Activated CD4-positive, alpha-beta T cell treated with anti-CD3 and anti-CD28 coated beads, Interleukin-2, amount 50 U/mL, for 48 hours (primary cell): Measurements from ENCODE around the gene F2RL3.
"Not testable (repeated sequence)": the region's sequence is repeated elsewhere in the genome, so short reads cannot be mapped to it uniquely, and the experiment has no call there.

Experiments
- DNase-seq, 2 experiments: peaks; one replicate each; pipeline ENCODE4 v3.0.0-alpha.2; 2020

The F2RL3 gene

DNA sequence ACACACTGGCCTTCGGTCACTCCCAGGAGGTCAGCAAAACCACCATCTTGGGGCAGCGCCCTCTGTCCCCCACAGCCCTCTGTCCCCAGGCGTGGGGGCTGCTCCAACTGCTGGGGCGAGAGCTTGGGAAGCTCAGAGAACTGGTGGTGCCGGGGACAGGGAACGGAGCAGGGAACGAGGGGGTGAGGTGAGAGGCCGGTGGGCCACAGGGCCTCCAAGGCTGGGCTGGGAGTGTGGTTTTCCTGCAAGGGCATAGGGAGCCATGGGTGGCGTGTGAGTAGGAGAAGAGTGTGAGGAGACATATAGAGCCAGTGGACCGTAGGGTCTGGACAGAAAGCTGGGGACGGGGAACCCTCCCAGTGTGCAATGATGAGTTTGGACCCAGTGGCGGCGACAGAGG is 34.1 kb downstream of the F2RL3 start:
- no peak for DNase-seq

DNA sequence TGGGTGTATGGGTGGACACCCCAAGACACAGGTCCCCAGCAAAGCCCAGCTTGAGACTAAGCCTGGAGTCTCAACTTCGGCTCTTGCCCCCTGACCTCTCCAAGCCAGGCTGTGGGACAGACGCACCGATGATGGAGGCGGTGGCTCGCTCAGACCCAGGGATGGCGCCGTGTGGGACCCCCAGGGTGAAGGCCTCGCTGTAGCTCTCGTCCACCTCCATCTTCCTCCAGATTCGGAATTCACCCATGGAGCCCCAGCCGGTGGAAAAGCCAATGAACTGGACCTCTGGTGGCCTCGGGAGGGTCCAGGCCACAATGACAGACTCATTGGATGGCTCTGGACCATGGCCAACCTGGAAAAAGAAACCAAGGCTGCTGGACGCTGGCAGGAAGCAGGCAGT is 39.1 kb downstream of the F2RL3 start:
- DNase-seq, result no peak

DNA sequence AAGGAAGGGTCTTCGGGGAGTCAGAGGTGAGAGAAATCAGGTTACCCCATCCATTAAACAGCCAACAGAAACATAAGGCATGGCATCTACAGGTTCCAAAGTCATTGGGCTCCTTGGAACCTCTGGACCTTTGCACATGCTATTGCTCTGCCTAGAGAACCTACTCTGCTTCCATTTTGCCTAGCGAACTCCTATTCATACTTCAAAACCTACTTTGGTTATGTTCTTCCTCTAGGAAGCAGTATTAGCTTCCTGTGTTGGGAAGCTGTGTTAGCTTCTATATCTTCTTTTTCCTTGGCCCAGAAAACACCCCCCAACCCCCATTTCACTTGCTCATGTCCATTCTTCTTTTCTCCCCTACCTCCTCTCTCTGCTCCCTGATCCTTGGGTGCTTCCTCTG is 39.6 kb downstream of the F2RL3 start:
- no peak for DNase-seq

DNA sequence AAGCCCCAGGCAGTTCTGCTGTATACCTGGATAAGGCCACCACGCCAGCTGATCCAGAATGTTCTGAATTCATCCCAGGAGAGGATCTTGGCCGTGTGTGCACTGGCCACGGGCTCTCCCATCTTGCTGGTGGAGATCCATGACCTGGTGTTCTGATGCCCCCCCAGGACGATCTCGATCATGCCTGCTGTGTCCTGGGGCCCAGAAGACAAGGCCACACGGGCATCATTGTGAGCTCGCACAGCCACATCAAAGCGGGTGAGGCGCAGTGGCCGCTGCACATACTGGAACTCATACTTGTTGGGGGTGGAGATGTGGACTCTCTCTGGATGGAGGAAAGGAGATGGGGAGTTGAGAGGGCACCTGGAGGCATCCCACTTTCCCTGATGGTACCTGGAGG is 40.1 kb downstream of the F2RL3 start:
- DNase-seq, result no peak

DNA sequence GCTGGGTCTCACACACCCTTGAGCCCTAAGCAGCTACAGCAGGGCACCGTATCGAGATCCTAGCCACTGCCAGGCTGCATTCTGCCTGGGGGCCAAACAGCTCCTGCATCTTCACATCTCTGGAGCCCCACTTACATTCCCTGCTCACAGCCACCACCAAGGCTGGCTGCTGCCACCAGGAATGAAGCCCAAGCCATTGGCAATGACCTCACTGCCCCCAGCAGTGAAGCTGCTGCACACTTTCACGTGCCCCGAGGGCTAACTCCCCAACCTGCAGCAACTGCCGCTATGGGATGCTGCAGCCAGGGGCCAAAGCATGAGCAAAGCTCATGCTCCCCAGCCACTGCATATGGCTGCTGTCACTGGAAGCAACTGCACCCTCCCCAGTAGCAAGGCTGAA is 42.0 kb downstream of the F2RL3 start:
- DNase-seq, result no peak

DNA sequence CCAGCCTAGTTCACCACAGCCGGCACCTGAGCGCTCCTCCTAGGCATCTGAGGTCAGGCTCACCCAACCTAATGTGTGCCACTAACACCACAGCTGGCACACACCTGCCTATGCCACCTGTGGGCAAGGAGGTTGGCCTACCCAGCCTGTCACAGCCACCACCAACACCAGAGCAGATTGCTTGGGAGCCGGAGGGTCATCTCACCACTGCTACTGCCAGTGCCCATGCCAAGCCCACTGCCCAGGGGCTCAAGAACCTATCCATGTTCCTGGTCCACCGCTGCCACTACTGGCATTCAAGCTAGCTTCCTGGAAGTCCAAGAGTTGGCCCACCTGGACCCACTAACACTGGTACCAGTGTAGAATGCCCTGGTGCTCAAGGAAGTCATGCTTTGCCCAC is 42.5 kb downstream of the F2RL3 start:
- DNase-seq, result no peak

DNA sequence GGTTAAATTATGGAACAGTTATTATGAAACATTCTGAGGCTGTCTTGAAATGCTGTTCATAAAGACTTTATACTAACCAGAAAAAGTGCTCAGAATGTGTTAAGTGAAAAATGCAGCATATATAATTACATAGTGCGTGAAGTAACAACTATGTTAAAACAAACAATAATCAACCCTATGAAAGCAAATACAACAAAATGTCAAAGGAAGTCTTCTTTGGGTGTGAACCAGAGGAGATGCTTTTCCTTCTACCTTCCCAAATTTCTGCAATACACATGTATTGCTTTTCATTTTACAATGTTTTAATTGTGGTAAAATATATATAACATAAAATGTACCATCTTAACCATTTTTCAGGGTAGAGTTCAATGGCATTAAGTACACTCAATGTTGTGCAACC is 45.7 kb downstream of the F2RL3 start:
- DNase-seq, result no peak

DNA sequence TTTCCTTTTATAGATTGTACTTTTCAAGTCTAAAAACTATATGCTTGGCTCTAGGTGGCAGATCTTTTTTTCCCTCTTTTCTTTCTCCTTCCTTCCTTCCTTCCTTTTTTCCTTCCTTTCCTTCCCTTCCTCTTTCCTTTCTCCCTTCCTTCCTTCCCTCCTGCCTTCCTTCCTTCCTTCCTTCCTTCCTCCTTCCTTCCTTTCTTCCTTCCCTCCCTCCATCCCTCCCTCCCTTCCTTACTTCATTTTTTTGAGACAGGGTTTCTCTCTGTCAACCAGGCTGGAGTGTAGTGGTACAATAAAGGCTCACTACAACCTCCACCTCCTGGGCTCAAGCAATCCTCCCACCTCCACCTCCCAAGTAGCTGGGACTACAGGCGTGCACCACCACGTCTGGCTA is 48.1 kb downstream of the F2RL3 start:
- DNase-seq, result no peak

DNA sequence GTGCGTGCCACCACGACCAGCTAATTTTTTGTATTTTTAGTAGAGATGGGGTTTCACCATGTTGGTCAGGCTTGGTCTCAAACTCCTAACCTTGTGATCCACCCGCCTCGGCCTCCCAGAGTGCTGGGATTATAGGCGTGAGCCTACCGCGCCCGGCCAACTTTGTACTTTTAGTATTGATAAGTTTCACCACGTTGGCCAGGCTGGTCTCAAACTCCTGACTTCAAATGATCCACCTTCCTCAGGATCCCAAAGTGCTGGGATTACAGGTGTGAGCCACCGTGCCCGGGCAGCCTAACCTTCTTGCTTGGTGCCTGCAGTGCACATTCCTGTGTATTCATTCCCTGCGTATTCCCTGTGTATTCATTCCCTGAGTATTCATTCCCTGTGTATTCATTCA is 49.0 kb downstream of the F2RL3 start:
- DNase-seq, result not testable (repeated sequence)

DNA sequence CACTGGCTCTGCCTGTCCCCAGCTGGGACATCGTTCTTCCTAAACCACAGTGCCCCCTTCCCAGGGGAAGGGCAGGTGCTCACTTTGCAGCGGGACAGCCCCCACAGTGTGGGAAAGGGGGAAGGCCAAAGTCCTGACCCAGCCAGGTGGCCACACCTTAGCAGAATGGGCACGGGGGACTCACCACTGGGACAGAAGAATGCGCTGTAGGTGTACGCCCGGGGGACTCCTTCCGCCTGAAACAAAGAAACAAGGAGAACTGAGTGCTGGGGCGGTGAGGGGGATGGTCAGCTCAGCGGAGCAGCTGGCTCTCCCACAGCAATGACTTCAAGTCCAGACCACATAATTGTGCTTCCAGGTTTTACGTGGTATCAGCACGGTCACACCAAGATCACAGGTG is 49.4 kb downstream of the F2RL3 start:
- no peak for DNase-seq

DNA sequence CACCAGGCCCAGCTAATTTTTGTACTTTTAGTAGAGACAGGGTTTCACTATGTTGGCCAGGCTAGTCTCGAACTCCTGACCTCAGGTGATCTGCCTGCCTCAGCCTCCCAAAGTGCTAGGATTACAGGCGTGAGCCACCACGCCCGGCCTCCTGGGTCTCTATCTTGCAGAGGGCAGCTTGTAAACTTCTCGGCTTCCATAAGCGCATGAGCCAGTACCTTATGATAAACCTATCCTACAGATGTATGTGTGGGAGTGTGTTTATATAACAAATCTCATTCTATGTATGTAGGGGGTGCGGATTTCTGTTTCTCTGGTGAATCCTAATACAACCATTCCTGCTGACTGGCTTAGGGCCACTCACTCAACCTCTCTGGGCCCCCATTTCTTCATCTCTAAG is 51.3 kb downstream of the F2RL3 start:
- not testable (repeated sequence) for DNase-seq

DNA sequence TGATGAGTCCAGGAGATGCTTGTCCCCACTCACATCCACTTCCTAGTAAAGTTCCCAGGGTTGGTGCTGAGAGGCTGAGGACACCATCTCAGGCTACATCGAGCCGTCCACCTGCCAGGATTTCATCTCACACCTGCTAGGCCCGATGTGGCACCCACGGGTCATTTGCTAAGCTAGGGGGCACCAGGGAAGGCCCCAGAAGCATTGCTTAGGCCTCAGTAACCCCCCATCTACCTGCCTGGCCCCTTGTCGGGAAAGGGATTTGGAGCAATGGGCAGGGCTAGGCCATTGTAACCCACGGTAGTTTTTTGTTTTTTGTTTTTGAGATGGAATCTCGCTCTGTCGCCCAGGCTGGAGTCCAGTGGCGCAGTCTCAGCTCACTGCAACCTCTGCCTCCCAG is 51.8 kb downstream of the F2RL3 start:
- no peak for DNase-seq
